ENCODE measurements around the gene CAPS. TPM values are rescaled to one million over a fixed set of nuclear protein-coding genes. Genes with fewer than 3 reads are reported as not detected.

The CAPS gene
- polyA plus RNA-seq, 1 donor (not counting 4 experiments of a cell fraction or from before 2014, with no cell fraction given) = 2.7 TPM

- Histone ChIP-seq H3K27me3 (ENCODE audit: control insufficient read depth, extremely low read depth, insufficient read depth, low read length) (no peaks in the 10 kb centered on the region), H3K27ac (ENCODE audit: control insufficient read depth, insufficient read depth, low read length) (no peak overlapping the region), H3K4me3 (ENCODE audit: control insufficient read depth in 2 of 3, extremely low read depth in 1 of 3, insufficient read depth in 2 of 3, low read depth in 1 of 3, low read length in 3 of 3) (no peak overlapping the region), H3K4me2 (ENCODE audit: control insufficient read depth, extremely low read depth, insufficient read depth, low read depth, low read length) (no peak overlapping the region), H3K4me1 (ENCODE audit: control insufficient read depth, extremely low read depth, insufficient read depth, low read length) (no peaks in the 10 kb centered on the region), H4K20me1 (ENCODE audit: control insufficient read depth, extremely low read depth, insufficient read depth, low read length) (peaks cover 4% of the 10 kb centered on the region), H3K9me1 (ENCODE audit: control insufficient read depth, extremely low read depth, insufficient read depth, low read length) (no peaks in the 10 kb centered on the region), H2AFZ (ENCODE audit: control insufficient read depth, low read length) (no peak overlapping the region), H3K9me3 (ENCODE audit: control insufficient read depth, low read depth, low read length) (no peaks in the 10 kb centered on the region), H3K9ac (ENCODE audit: control insufficient read depth, extremely low read depth, insufficient read depth, low read length) (no peak overlapping the region), H3K36me3 (ENCODE audit: control insufficient read depth in 2 of 2, extremely low read depth in 1 of 2, insufficient read depth in 2 of 2, low read length in 2 of 2) (peaks cover 37 to 49% of the 10 kb centered on the region in 2 experiments), H3K79me2 (ENCODE audit: control insufficient read depth, insufficient read depth, low read length) (no peaks in the 10 kb centered on the region)
- dilution Hi-C loops (cut with MboI; ENCODE audit: extremely low pct_ligation_motif_present, low sequenced_read_pairs) = no loop called here
- TF ChIP-seq, protein P1, sequence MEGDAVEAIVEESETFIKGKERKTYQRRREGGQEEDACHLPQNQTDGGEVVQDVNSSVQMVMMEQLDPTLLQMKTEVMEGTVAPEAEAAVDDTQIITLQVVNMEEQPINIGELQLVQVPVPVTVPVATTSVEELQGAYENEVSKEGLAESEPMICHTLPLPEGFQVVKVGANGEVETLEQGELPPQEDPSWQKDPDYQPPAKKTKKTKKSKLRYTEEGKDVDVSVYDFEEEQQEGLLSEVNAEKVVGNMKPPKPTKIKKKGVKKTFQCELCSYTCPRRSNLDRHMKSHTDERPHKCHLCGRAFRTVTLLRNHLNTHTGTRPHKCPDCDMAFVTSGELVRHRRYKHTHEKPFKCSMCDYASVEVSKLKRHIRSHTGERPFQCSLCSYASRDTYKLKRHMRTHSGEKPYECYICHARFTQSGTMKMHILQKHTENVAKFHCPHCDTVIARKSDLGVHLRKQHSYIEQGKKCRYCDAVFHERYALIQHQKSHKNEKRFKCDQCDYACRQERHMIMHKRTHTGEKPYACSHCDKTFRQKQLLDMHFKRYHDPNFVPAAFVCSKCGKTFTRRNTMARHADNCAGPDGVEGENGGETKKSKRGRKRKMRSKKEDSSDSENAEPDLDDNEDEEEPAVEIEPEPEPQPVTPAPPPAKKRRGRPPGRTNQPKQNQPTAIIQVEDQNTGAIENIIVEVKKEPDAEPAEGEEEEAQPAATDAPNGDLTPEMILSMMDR (optimal IDR thresholded peaks at IDR 0.05 in 1 of 3, IDR thresholded peaks at IDR 0.05 in 1 of 3, conservative IDR thresholded peaks at IDR 0.05 in 1 of 3; ENCODE audit: extremely low read depth in 1 of 3, insufficient read depth in 2 of 3, low read length in 3 of 3) = no peak
- TF ChIP-seq EZH2 (IDR thresholded peaks at IDR 0.05; ENCODE audit: low read length) = no peak
- no peak for FAIRE-seq
- DNase-seq (ENCODE audit: low read depth, low spot score) = no peak
Measured at GRCh38 chr19:5927441-5927821, 13.4 kb downstream of the CAPS start.

DNA sequence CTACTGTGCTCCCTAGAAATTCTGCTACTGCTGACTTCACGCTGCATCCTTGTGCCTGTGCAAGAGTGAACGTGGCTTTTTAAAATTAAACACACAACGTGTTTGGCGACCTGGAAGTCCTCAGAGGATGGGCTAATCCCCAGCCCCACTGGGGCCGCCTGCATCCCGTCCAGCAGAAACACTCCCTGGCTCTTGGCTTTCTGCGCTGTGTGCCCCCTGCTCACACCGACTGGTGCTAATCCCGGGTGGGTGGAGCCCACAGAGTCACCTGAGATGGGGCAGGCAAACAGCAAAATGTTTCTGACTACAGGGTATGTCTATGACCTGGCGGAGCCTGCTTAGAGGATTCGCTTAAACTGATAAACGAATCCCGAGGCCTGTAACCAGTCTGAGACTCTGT is 15.1 kb downstream of the CAPS start:
- Histone ChIP-seq H3K27me3 (ENCODE audit: control insufficient read depth, extremely low read depth, insufficient read depth, low read length) (no peaks in the 10 kb centered on the region), H3K36me3 (ENCODE audit: control insufficient read depth in 2 of 2, extremely low read depth in 1 of 2, insufficient read depth in 2 of 2, low read length in 2 of 2) (peaks cover 37 to 59% of the 10 kb centered on the region in 2 experiments), H3K4me1 (ENCODE audit: control insufficient read depth, extremely low read depth, insufficient read depth, low read length) (no peaks in the 10 kb centered on the region), H3K27ac (ENCODE audit: control insufficient read depth, insufficient read depth, low read length) (no peak overlapping the region), H3K4me2 (ENCODE audit: control insufficient read depth, extremely low read depth, insufficient read depth, low read depth, low read length) (no peak overlapping the region), H3K79me2 (ENCODE audit: control insufficient read depth, insufficient read depth, low read length) (no peaks in the 10 kb centered on the region), H3K9ac (ENCODE audit: control insufficient read depth, extremely low read depth, insufficient read depth, low read length) (no peak overlapping the region), H2AFZ (ENCODE audit: control insufficient read depth, low read length) (no peak overlapping the region), H3K4me3 (ENCODE audit: control insufficient read depth in 2 of 3, extremely low read depth in 1 of 3, insufficient read depth in 2 of 3, low read depth in 1 of 3, low read length in 3 of 3) (no peak overlapping the region), H3K9me1 (ENCODE audit: control insufficient read depth, extremely low read depth, insufficient read depth, low read length) (no peaks in the 10 kb centered on the region), H4K20me1 (ENCODE audit: control insufficient read depth, extremely low read depth, insufficient read depth, low read length) (peaks cover 4% of the 10 kb centered on the region), H3K9me3 (ENCODE audit: control insufficient read depth, low read depth, low read length) (no peaks in the 10 kb centered on the region)
- FAIRE-seq = no peak
- dilution Hi-C loops (cut with MboI; ENCODE audit: extremely low pct_ligation_motif_present, low sequenced_read_pairs) = no loop called here
- no peak for DNase-seq (ENCODE audit: low read depth, low spot score)
- TF ChIP-seq, protein P1 (optimal IDR thresholded peaks at IDR 0.05 in 1 of 3, IDR thresholded peaks at IDR 0.05 in 1 of 3, conservative IDR thresholded peaks at IDR 0.05 in 1 of 3; ENCODE audit: extremely low read depth in 1 of 3, insufficient read depth in 2 of 3, low read length in 3 of 3) = no peak
- TF ChIP-seq EZH2 (IDR thresholded peaks at IDR 0.05; ENCODE audit: low read length) = no peak

Data from keratinocyte (primary cell).